BLaER1 (cell line): Measurements from ENCODE around the gene MTMR3.
A peak's percentile ranks its signal among the peaks of the same experiment; 100 is the strongest.

Experiments used
- H3K27ac ChIP-seq: shearing (Covaris generic); formaldehyde crosslinking; 2 replicates; pipeline ENCODE4 v1.8.1; 2022
- H3K27me3 ChIP-seq: shearing (Covaris generic); formaldehyde crosslinking; 2 replicates; pipeline ENCODE4 v1.8.1; 2022
- H3K36me3 ChIP-seq: shearing (Covaris generic); formaldehyde crosslinking; 2 replicates; pipeline ENCODE4 v1.8.1; 2022
- H3K4me1 ChIP-seq: shearing (Covaris generic); formaldehyde crosslinking; 2 replicates; pipeline ENCODE4 v1.8.1; 2022
- H3K4me2 ChIP-seq: shearing (Covaris generic); formaldehyde crosslinking; 2 replicates; pipeline ENCODE4 v1.8.1; 2022
- H3K4me3 ChIP-seq: shearing (Covaris generic); formaldehyde crosslinking; 2 replicates; pipeline ENCODE4 v1.8.1; 2022
- H3K9ac ChIP-seq: shearing (Covaris generic); formaldehyde crosslinking; 2 replicates; pipeline ENCODE4 v1.8.1; 2022
- H3K9me3 ChIP-seq: shearing (Covaris generic); formaldehyde crosslinking; 2 replicates; pipeline ENCODE4 v1.8.1; 2022
- H4K20me1 ChIP-seq: shearing (Covaris generic); formaldehyde crosslinking; 2 replicates; pipeline ENCODE4 v1.8.1; 2022
- Cebpa-rat ChIP-seq: shearing (Covaris generic); IDR thresholded peaks from 2 replicates; pipeline ENCODE4 v1.8.1; 2022

MTMR3 gene

DNA sequence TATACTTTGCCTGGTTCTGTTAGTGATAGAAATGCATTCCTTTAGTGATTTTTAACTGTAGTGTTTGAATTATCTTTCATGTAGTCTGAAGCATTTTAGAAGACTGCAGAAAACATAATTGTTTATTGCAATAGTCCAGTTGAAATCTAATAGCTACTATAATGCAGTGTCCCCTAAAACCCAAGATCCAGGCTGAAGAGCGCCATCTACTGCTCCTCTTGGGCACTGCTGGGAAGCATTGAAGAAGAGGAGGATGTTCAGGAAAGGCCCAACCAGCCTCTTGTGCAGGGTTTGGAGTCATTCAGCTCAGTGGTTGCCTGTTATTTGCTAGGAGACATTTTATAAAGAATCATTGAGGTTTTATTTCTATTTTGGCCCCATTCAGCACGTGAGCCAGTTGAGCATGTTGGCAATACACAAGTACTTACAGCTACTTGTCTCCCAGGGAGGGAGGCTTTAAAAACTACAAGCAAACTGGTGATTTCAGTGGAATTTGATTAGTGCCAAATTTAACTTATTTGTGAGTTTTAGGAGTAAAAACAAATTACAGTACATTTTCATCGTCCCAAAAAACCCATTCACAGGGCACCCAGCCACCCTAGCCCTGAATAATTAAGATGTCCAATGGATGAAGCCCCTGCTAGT lies 122.4 kb downstream of the MTMR3 start:
- Histone ChIP-seq H3K27ac (no peak overlapping the region), H3K36me3 (peaks cover 72% of the 10 kb centered on the region)

DNA sequence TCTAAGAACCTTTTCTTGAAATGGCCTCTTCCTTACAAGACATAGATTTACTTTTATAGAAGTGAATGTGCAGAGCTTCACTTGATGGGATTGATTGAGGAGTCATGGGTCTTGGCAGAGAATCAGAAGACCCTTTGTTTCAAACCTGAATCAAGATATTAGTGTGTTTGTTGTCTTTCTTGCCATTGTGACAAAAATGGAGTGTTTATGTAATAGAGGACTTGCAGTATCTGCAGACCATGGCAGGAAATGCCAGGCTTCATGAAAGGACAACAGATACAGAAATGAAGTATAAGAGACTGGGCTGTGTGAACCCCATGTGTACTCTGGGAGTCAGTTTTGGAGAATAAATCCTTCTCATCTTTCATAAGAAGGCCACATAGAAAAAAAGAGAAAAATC lies 124.4 kb downstream of the MTMR3 start:
- Histone ChIP-seq H3K4me3 (no peak overlapping the region), H3K9me3 (no peaks in the 10 kb centered on the region), H3K27ac (no peak overlapping the region), H3K4me2 (peak overlapping the region; percentile 2; the same call in 1 of the 2 replicates), H3K36me3 (peaks cover 76% of the 10 kb centered on the region), H4K20me1 (peaks cover 5% of the 10 kb centered on the region; the same call in 1 of the 2 replicates), H3K27me3 (no peaks in the 10 kb centered on the region), H3K9ac (no peak overlapping the region), H3K4me1 (peaks cover 12% of the 10 kb centered on the region)
- no peak for TF ChIP-seq Cebpa-rat

More for the DNA sequence above, 122.4 kb downstream of the MTMR3 start:
- TF ChIP-seq Cebpa-rat, result no peak
- H3K27me3 ChIP-seq, result no peaks in the 10 kb centered on the region
- peaks cover 23% of the 10 kb centered on the region for H3K4me1 ChIP-seq
- H3K9me3 ChIP-seq, result no peaks in the 10 kb centered on the region
- no peak overlapping the region for H3K4me2 ChIP-seq
- no peak overlapping the region for H3K4me3 ChIP-seq
- H3K9ac ChIP-seq, result no peak overlapping the region
- H4K20me1 ChIP-seq, result peaks cover 5% of the 10 kb centered on the region; the same call in 1 of the 2 replicates

DNA sequence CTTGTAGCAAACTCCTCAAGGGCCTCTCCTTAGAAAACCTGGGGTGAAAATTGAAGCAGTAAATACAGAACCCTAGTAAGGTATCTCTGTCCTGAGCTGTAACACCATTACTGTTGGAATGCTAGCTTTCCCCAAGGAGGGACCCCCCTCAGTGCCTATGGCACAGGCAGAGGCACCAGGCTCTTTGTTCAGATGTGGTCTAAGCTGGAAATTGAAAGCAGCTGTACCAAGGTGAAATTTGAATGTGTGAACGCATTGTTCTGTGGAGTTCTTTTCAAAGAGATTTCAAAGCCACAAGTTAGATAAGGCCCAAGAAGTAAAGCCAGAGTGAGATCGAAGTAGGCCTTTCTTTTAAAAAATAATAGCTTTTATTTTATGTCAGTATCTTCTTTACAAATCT lies 125.4 kb downstream of the MTMR3 start:
- Histone ChIP-seq H3K27ac (no peak overlapping the region), H4K20me1 (peaks cover 5% of the 10 kb centered on the region; the same call in 1 of the 2 replicates), H3K9me3 (no peaks in the 10 kb centered on the region), H3K27me3 (no peaks in the 10 kb centered on the region), H3K4me1 (peaks cover 12% of the 10 kb centered on the region), H3K36me3 (peaks cover 80% of the 10 kb centered on the region), H3K9ac (no peak overlapping the region), H3K4me2 (no peak overlapping the region), H3K4me3 (no peak overlapping the region)
- TF ChIP-seq Cebpa-rat, result no peak

- H3K36me3 ChIP-seq, result peaks cover 83% of the 10 kb centered on the region
These were observed 126.5 kb downstream of the MTMR3 start for GRCh38 chr22:30009478-30009877.

GRCh38 chr22:30010789-30011405 lies 127.9 kb downstream of the MTMR3 start:
- Histone ChIP-seq H3K4me2 (no peak overlapping the region), H3K9ac (no peak overlapping the region), H3K4me1 (peaks cover 12% of the 10 kb centered on the region), H3K27me3 (no peaks in the 10 kb centered on the region), H3K36me3 (peaks cover 90% of the 10 kb centered on the region), H3K9me3 (no peaks in the 10 kb centered on the region), H4K20me1 (no peaks in the 10 kb centered on the region), H3K4me3 (no peak overlapping the region), H3K27ac (no peak overlapping the region)
- TF ChIP-seq Cebpa-rat, result no peak

More at GRCh38 chr22:30009478-30009877, 126.5 kb downstream of the MTMR3 start:
- Histone ChIP-seq H3K9me3 (no peaks in the 10 kb centered on the region), H3K27ac (no peak overlapping the region), H3K9ac (no peak overlapping the region), H3K27me3 (no peaks in the 10 kb centered on the region), H3K4me3 (no peak overlapping the region), H4K20me1 (peaks cover 5% of the 10 kb centered on the region; the same call in 1 of the 2 replicates), H3K4me2 (no peak overlapping the region), H3K4me1 (peaks cover 12% of the 10 kb centered on the region)
- no peak for TF ChIP-seq Cebpa-rat

GRCh38 chr22:30013201-30013600 lies 130.2 kb downstream of the MTMR3 start:
- H3K27me3 ChIP-seq, result no peaks in the 10 kb centered on the region
- H3K4me2 ChIP-seq, result no peak overlapping the region
- H3K36me3 ChIP-seq, result peaks cover 90% of the 10 kb centered on the region

GRCh38 chr22:30014244-30014643 lies 131.3 kb downstream of the MTMR3 start:
- Histone ChIP-seq H3K27me3 (no peaks in the 10 kb centered on the region), H3K9me3 (no peaks in the 10 kb centered on the region), H3K27ac (no peak overlapping the region), H4K20me1 (no peaks in the 10 kb centered on the region), H3K36me3 (peaks cover 86% of the 10 kb centered on the region), H3K9ac (no peak overlapping the region), H3K4me1 (peaks cover 12% of the 10 kb centered on the region), H3K4me2 (no peak overlapping the region), H3K4me3 (no peak overlapping the region)
- no peak for TF ChIP-seq Cebpa-rat

More at GRCh38 chr22:30013201-30013600, 130.2 kb downstream of the MTMR3 start:
- Histone ChIP-seq H3K27ac (no peak overlapping the region), H3K9me3 (no peaks in the 10 kb centered on the region), H4K20me1 (no peaks in the 10 kb centered on the region), H3K9ac (no peak overlapping the region), H3K4me1 (peaks cover 2% of the 10 kb centered on the region), H3K4me3 (no peak overlapping the region)
- no peak for TF ChIP-seq Cebpa-rat

DNA sequence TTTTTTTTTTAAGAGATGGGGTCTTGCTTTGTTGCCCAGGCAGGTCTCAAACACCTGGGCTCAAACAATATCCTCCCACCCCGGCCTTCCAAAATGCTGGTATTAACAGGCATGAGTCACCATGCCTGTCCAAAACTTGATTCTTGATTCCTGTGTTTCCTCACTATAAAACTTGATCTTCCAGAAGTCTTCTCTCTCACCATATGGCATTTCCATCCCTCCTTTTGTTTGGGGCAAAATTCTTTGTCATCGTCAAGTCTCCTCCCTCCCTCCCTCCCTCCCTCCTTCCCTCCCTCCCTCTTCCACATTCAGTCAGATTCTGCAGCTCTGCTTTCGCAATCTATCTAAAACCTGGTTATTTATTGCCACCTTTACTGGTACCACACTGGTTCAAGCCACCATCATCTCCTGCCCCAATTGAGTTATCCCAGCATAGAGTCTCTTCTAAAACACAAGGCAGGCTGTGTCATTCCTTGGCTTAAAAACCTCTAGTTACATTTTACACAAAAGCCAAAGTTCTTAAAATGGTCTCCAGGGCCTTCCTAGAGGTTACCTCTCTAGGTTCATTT lies 132.3 kb downstream of the MTMR3 start:
- TF ChIP-seq Cebpa-rat, result no peak
- Histone ChIP-seq H4K20me1 (no peaks in the 10 kb centered on the region), H3K4me3 (no peak overlapping the region), H3K27me3 (no peaks in the 10 kb centered on the region), H3K36me3 (peaks cover 77% of the 10 kb centered on the region), H3K27ac (no peak overlapping the region), H3K4me2 (no peak overlapping the region), H3K9me3 (no peaks in the 10 kb centered on the region), H3K4me1 (peaks cover 23% of the 10 kb centered on the region), H3K9ac (no peak overlapping the region)

GRCh38 chr22:30015846-30016245 lies 132.9 kb downstream of the MTMR3 start:
- no peak overlapping the region for H3K4me3 ChIP-seq
- H3K36me3 ChIP-seq, result peaks cover 71% of the 10 kb centered on the region
- no peaks in the 10 kb centered on the region for H3K9me3 ChIP-seq
- no peak overlapping the region for H3K4me2 ChIP-seq
- no peak for TF ChIP-seq Cebpa-rat
- no peaks in the 10 kb centered on the region for H4K20me1 ChIP-seq
- H3K4me1 ChIP-seq, result peaks cover 28% of the 10 kb centered on the region
- no peaks in the 10 kb centered on the region for H3K27me3 ChIP-seq
- no peak overlapping the region for H3K27ac ChIP-seq
- no peak overlapping the region for H3K9ac ChIP-seq

DNA sequence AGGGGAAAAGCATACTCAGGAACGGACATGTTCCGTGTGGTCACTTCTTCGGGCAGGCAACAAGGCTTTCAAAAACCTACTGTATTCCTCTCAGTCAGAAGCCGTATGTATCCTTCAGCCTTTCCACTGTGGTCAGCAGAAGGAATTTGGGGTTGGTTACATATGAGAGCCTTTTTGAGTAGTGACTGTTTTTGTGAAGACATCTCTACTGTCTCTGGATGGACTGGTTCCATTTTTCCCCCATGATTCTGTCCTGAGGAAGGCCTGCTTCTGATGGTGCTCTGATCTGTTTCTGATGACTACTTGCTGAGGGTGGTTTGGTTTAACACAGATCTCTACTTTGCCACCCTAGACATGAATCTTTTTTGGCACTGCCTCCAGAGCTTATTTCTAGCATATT lies 133.6 kb downstream of the MTMR3 start:
- Histone ChIP-seq H3K4me3 (no peak overlapping the region), H3K9me3 (no peaks in the 10 kb centered on the region), H3K4me2 (no peak overlapping the region), H3K36me3 (peaks cover 67% of the 10 kb centered on the region), H3K9ac (no peak overlapping the region), H3K27me3 (no peaks in the 10 kb centered on the region), H4K20me1 (no peaks in the 10 kb centered on the region), H3K4me1 (peaks cover 36% of the 10 kb centered on the region), H3K27ac (no peak overlapping the region)
- TF ChIP-seq Cebpa-rat, result no peak
